GM19438 (cell line): ENCODE results near the gene BMPR1B.
A peak's percentile ranks its signal among the peaks of the same experiment; 100 is the strongest.

Experiments
- ATAC-seq: cut with Tn5 transposase; IDR thresholded peaks from one replicate; pipeline ENCODE4 v1.9.1; 2021; ENCODE audit warnings: low read depth; ENCODE audit not compliant: unreplicated experiment

The BMPR1B gene

DNA sequence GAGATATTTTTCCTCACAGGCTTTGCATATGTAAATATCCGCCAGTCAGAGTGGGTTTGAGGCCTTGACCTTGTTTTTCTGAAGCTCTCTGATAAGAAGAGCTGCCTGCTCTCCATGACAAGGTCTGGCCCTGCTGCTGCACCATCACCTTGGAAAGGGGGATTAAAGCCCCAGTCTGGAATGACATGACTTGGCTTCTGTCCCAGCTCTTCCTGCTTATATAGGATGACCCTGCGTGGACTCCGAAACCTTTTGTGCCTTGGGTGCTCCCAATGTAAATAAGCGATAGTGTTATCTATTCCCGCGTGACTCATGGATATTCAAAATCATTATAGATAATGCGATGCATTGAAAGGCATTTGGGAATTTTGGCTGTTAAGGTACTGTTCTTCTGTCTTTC, 139.3 kb downstream of the BMPR1B start:
- no peak for ATAC-seq

DNA sequence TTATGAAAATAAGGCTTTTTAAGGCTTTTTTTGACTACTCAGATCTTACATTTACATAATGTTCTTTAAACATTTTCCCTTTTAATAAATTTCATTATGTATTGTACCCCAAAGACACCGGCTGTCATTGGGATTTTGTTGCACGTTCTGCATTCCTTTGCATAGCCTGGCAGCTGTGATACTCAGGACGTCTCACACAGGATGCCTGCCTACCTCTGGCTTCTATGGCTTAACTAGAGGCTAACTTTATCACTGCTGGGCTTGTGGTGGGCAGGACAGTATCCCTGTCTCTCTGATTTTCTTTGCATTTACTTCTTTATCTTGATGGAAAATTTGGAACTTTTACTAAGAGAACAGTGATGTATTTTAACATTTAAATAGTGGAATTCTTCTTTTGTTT, 147.8 kb downstream of the BMPR1B start:
- no peak for ATAC-seq

DNA sequence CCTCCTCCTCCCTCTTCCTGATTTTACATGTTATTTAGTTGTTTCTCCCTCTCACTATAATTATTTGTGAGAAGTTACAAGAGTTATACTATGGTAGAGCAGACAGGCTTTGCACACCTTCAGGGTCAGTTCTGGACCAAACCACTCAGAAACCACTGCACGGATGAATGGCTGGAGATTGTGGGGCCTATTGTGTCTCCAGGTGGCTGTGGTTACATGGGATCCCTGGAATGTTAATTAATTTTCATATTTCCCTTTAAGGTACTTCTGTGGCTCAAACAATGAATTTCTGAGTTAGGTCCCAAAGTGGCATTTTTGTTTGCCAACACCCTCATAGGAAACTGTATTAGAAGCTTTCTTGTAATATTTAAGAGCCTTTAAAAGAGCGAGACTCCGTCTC, 151.9 kb downstream of the BMPR1B start:
- no peak for ATAC-seq

DNA sequence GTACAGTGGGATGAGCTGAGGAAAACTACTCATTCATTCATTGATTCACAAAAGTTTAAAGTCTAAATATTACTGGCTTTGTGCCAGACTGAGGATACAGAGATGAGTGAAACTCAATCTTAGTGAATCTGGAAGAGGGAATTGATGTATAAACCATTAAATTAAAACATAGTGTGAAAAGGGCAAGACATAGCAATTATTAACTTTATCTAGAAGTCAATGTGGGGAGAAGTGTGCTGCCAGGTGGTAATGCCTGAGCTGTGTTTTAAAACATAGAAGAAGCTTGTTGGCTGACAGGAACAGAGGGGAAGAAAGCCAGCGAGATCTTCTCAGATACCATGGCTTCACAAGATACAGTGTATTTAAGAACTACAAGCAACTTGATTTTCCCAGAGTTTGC, 153.4 kb downstream of the BMPR1B start:
- no peak for ATAC-seq

DNA sequence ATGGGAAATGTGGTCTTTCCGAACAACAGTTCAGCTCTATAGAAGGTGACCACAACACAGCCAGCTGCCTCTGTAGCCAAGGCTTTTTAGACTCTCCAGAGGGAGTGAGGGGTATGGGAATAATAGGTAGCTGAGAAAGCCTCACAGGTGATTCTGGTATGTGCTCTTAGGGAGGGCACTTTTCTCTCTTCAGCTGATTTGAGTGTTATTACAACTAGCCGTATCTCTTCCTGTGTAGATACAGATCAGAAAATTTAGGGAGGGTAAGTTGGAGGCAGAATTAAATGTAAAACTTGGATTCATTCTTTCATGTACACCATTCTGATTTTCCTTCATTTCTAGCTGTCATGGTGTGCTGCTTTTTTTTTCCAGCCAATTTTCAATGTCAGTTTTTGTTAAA, 154.9 kb downstream of the BMPR1B start:
- ATAC-seq: no peak

DNA sequence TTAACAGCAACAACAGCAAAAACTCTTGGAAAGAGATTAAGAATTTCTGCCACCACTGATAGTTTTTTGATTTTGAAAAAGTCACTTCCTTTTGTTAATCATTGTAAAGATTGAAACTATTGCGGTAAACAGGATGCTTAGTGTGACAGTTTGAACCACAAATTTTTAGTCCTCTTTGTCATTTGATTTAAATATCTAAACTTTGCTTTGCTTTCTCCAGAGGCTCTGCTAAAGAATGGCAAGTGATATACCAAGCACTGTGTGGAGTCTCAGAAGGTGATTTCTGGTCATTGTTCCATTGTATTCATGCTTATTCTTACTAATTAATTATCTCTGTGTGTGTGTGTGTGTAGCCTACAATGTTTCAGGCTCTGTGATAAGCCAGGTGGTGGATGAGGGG, 155.6 kb downstream of the BMPR1B start:
- ATAC-seq: peak; percentile 82

DNA sequence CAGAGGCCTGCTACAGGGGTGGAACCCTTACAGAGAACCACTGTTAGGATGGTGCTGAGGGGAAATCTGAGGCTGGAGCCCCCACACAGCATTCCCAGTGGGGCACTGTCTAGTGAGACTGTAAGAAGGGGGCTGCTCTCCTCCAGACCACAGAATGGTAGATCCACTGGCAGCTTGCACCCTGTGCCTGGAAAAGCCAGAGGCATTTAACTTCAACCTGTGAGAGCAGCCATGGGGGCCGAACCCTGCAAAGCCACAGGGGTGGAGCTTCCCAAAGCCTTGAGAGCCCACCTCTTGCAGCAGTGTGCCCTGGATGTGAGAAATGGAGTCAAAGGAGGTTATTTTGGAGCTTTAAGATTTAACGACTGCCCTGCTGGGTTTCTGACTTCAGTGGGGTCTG, 159.4 kb downstream of the BMPR1B start:
- ATAC-seq: no peak

DNA sequence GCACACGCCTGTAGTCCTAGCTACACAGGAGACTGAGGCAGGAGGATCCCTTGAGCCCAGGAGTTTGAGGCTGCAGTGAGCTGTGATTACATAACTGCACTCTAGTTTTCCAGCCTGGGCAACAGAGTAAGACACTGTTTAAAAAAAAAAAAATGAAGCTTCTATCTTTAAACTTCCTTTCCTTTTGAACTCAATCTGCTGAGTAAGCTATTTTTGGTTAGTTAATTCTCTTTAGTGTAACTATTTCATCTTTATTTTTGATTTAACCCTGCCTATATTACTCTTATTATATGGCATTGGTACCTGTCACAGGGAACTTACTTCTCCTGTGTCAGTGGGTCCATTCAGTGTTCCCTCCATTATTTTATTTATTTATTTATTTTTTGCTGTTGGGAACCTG, 160.8 kb downstream of the BMPR1B start:
- ATAC-seq: no peak

DNA sequence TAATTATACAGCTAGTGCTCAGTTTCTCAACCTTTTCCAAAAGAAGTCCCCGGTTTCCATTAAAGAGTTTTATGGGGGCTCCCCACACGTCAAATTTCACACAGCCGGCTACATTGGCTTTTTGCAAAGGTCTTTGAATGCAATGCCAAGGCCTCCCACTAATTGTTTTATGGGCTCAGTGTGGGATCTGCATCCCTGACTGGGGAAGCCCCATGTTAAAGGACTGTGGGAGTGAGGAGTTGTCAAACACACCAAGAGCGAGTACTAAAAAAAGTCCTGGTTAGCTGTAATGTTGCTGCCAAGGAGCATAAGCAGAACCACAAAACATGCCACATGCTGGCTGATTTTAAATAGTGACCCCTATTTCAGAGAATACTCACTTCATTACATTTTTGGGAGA, 162.6 kb downstream of the BMPR1B start:
- ATAC-seq: no peak

DNA sequence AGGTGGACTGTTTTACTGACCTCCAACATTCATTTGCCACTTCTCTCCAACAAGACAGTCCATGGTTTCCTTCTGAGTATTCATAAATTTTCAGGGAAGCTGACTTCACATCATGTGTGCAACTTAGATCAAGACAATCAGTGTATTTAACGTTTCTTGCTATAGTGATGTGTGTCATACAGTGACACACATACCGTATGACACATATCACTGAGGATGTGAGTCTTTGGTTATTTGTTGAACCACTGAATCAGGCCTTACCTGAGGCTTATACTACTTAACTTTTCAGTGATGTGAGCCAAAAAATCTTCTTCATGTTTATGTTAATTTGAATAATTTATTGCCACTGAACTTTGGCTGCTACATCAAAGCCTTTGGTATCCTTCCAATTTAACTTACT, 166.8 kb downstream of the BMPR1B start:
- ATAC-seq: no peak

DNA sequence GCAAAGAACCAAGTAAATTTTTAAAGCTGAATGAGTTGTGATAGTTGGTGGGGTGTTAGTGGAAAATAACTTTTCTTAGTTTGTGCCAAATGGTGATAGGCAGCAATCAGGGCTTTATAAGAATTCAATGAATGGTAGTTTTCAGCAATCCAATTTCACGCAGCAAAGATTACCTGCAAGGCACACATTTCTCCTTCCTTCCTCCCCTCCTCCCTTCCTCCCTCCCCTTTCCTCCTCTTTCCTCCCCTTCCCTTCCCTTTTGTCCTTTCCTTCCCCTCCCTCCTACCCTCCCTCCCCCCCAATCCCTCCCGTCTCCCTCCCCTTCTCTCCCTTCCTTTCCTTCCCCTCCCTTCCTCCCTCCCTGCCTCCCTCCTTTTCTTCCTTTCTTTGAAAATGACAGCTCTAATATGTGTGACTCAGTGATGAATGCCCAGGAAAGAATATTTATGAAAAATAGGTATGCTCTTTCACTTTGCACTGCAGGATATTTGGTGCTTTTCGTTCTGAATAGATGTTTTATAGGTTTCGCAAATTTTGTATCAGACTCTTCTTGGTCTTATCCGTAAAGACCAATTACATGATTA, 168.1 kb downstream of the BMPR1B start:
- ATAC-seq: no peak

DNA sequence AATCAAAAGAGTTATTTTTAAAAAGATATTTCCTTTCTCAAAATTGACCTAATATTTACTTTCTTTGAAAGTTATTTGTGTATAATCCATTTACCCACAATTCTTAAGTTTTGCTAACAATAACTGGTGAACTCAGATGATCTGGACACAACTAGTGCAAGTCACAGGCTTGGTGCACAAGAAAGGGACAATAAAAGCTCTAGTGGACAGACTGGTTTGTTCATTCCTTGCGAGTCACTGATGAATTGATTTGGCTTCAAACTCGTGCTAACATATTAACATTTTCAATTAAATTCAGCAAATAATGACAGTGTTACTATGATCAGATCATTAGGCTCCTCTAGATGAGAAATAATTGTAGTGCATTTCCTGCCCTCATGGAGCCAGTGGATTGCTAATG, 169.2 kb downstream of the BMPR1B start:
- ATAC-seq: no peak

DNA sequence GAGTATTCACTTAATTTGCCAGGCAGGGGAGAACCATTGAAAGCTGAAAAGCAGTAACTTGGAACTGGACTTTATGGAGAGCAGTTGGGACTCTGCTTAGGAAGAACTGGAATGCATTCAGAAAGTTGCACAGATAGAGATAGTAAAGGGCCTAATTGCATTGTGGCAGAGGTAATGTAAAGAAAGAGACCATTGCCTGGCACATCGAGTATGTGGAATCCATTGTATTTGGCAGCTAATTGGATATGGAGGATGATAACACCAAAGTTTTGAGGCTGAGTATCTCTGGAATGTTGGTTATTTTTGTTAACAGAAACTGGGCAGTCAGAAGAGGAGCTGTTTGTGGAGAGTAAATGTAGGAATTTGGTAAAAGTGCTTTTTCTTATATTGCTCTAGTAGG, 169.9 kb downstream of the BMPR1B start:
- ATAC-seq: no peak

DNA sequence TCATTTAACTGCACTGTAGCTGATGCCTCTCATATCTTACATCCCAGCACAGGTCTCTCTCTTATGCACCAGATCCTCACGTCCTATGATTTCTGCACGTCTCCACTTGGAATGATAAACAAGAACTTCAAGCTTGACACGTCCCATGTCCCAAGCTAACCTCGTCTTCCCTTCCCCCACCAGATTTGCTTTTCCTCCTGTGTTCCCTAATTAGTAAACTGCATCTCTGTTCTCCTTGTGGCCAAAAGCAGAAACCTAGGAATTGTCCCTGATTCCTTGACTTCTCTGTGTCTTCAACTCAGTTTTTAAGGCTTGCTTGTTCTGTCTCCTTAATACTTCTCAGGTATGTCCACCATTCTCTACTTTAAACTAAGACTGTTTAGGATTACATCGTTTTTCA, 171.9 kb downstream of the BMPR1B start:
- no peak for ATAC-seq

DNA sequence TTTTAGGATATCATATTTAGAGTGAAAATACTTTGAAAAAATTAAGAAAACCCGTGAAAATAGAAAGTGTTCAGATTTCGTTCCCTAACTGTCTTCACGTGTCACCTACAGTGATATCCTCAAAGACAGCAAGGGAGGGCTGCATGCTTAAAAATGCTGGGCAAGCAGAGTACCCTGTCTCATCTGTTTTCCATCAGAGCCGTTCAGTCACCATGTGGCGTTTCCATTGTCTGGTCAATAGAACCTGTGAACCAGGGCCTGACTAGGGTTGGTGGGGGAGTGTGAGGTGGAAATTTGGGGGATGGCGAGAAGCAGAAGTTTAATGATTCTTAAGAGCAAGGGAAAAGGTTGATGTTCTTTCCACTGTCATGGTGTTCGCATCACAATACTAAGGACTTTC, 173.9 kb downstream of the BMPR1B start:
- no peak for ATAC-seq

DNA sequence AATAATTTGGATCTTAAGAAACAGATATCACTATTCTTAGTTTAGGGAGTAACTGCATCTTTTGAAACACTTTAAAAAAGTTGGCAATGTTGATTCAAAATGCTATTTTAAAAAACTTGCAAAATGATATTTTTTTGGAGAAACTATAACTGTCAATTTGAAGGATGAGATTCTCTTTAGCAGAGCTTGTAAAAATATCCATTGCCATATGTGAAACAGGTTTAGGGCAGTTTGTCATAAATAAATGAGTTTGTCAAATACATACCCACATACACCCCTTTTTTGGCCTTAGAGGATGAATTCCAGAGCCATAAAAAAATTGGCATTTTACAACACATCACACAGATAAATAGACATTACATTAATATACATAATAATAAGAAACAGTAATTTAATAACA, 174.6 kb downstream of the BMPR1B start:
- no peak for ATAC-seq

DNA sequence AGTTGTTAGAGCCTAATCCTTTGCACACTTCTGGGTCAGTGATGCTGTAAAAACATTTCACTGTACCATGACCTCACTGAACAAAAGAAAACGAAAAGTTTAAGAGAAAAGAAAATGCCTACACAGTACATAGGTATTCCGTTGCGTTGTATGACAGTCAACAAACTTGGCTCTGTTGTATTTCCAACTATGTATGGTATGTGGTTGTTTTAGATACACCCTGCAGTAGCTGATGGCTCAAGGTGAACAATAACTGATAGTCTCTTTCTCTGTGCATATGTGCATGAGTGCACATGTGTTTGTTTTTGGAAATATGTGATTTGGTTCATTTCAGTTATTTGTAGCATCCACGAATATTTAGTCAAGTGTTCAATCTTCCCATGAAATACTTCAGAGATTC, 176.0 kb downstream of the BMPR1B start:
- ATAC-seq: no peak

DNA sequence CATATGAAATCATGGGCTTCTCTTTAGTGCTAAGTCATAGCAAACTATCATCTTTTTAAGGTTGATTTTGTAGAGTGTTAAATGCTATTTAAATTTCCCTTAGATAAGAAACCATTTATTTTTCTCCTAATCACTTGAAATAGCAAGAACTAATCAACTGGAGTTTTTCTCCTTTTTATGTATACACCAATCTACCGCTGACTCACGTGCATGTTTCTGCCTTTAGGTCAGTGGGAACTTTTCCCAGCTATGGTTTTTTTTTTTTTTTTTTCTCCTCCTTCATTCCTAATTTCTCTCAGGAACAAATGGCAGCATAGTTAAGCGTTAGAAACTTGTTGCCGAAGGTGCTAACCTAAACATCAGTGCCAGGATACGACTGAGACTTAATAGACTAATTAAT, 176.4 kb downstream of the BMPR1B start:
- ATAC-seq: no peak

DNA sequence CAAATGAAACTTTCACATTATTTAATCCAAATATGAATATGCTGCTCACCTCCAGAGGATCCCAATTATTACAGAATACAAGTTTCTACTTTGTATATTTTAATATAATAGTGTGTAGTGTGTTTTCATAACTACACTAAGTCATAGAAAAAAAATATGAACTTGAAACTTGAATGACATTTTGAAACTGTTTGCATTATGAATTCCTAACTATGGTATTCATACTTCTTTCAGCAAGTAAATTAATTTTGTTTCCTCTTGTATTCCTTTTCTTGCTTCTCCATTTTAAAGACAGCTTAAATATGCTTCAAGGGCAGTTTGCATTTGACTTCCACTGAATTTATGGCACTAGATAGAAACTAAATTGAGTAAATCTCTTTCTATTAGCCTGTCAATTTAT, 177.1 kb downstream of the BMPR1B start:
- no peak for ATAC-seq

DNA sequence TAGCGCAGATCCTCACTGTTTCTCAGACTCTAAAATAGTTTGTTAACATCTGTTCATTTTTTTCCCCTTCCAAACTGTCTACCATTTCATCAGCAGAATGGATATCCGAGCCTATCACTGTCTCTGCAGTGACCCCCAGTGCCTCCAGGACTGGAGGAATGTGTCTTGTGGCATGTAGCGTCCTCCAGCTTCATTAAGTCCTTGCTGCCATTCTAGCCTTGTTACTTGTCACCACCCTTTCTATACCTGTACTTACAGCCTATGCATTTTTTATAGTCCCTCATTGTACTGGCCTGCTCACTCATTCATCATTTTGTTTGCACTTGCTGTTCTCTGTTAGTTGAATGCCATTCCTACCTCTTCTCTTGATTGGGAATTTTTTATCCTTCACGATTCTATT, 179.1 kb downstream of the BMPR1B start:
- no peak for ATAC-seq

DNA sequence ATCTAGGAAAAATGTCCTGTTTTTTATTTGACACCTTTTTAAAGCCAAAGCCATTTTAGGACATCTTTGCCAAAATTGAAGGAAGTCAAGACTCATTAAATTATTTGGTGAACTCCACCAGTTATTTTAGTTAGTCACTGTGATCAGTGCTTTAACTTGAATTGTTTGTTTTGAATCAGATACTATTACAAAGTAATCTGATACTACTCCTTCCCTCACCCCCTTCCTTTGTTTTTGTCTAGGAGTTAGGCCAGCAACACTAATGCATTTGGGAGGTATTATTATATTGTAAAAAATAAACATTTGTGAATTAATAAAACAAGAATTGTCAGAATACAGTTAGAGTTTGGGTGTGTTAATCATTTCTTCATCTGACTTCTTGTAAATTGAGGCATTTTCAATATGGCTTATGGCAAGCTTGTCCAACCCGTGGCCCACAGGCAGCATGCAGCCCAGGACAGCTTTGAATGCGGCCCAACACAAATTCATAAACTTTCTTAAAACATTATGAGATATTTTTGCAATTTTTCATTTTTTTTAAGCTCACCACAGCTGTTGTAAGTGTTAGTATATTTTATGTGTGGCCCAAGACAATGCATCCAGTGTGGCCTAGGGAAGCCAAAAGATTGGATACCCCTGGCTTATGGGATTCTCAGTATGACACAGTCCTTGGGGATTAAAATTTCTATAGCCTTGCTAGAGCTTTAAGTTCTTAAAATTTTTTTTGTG, 182.2 kb downstream of the BMPR1B start:
- ATAC-seq: no peak

DNA sequence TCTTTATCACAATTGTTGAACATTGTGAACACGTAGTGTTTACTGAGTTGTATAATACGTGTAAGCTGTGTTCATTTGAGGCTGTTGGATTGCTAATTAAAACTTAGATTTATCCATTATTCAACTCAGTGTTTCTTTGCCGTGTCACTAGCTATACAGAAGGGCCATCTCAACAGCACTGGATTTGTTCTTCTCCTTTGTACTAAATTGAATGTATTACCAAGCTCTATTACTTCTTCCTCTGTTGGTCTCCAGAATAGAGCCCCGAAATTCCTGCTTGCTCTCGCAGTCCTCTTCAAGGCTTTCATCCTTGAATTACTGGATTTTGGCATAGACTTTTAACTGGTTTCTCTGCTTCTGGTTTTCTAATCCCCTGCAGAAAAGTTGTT, 182.8 kb downstream of the BMPR1B start:
- ATAC-seq: no peak

DNA sequence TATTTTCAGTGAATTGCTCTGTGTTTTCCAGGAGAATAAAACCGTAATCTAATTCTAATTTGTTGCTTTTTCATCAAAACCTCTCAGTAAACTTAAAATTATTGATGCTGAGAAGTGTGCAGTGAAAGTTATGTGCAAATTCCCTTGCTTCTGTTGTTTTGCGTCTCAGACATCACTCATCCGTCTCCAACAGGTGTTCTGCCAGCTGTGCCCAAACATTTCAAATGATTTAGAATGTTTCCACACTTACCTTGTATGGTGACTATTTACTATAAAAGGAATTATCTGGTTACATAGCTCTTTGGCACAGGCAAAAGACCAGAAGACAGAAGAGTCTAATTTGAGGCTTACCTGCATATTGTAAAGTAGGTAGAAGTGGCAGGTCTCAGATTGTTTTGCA, 184.0 kb downstream of the BMPR1B start:
- no peak for ATAC-seq
